ENCODE data around the gene PKNOX2.
A peak's percentile ranks its signal among the peaks of the same experiment; 100 is the strongest.

Gene PKNOX2

GRCh38 chr11:125344846-125345420 is 180.4 kb downstream of the PKNOX2 start:
- no peak for DNase-seq

- peak; percentile 25 for DNase-seq
Observed at GRCh38 chr11:125345421-125346178, 181.0 kb downstream of the PKNOX2 start.

- no peak for DNase-seq
Observed at GRCh38 chr11:125346179-125346530, 181.6 kb downstream of the PKNOX2 start.

- no peak for DNase-seq
Observed at GRCh38 chr11:125346565-125347260, 182.2 kb downstream of the PKNOX2 start.

- DNase-seq = no peak
Observed at GRCh38 chr11:125347261-125347585, 182.7 kb downstream of the PKNOX2 start.

- DNase-seq = no peak
Observed at GRCh38 chr11:125348141-125348651, 183.6 kb downstream of the PKNOX2 start.

- DNase-seq = peak; percentile 27
Observed at GRCh38 chr11:125348674-125349309, 184.2 kb downstream of the PKNOX2 start.

GRCh38 chr11:125350206-125351032 is 185.9 kb downstream of the PKNOX2 start:
- no peak for DNase-seq

GRCh38 chr11:125351033-125351867 is 186.7 kb downstream of the PKNOX2 start:
- DNase-seq = no peak

GRCh38 chr11:125351868-125352250 is 187.3 kb downstream of the PKNOX2 start:
- DNase-seq = no peak

- no peak for DNase-seq
Observed at GRCh38 chr11:125356797-125357196, 192.2 kb downstream of the PKNOX2 start.

GRCh38 chr11:125357551-125357950 is 193.0 kb downstream of the PKNOX2 start:
- DNase-seq = no peak

GRCh38 chr11:125358254-125358840 is 193.8 kb downstream of the PKNOX2 start:
- DNase-seq = no peak

- DNase-seq = no peak
Observed at GRCh38 chr11:125359130-125359529, 194.6 kb downstream of the PKNOX2 start.

GRCh38 chr11:125360066-125360465 is 195.5 kb downstream of the PKNOX2 start:
- DNase-seq = no peak

GRCh38 chr11:125364121-125364826 is 199.7 kb downstream of the PKNOX2 start:
- DNase-seq = no peak

GRCh38 chr11:125365196-125365931 is 200.8 kb downstream of the PKNOX2 start:
- no peak for DNase-seq

- no peak for DNase-seq
Observed at GRCh38 chr11:125367710-125368109, 203.2 kb downstream of the PKNOX2 start.

GRCh38 chr11:125368757-125369156 is 204.2 kb downstream of the PKNOX2 start:
- DNase-seq = no peak

- DNase-seq = no peak
Observed at GRCh38 chr11:125369808-125370207, 205.3 kb downstream of the PKNOX2 start.

All from CD4-positive, alpha-beta T cell treated with Interleukin-12 subunit alpha and Interleukin-12 subunit beta, for 1 hour (primary cell).